C4-2B (cell line): ENCODE measurements around the gene FARP2.

Experiments used
- H3K27ac ChIP-seq: fragments of 450-650 bp; 2 replicates; pipeline ENCODE4 v1.5.1; 2017
- CTCF ChIP-seq: fragments of 450-650 bp; conservative IDR thresholded peaks from 2 replicates; pipeline ENCODE4 v1.5.1; 2017; ENCODE audit warnings: mild to moderate bottlenecking
- ZFX ChIP-seq: fragments of 450-650 bp; IDR thresholded peaks from 2 replicates; pipeline ENCODE4 v1.6.1; 2017

FARP2 gene

GRCh38 chr2:241496904-241497877 is 141.1 kb downstream of the FARP2 start:
- H3K27ac ChIP-seq: no peak overlapping the region
- TF ChIP-seq ZFX (no peak), CTCF (no peak)

- H3K27ac ChIP-seq: no peak overlapping the region
- TF ChIP-seq CTCF: no peak
- no peak for TF ChIP-seq ZFX
Observed at GRCh38 chr2:241498115-241499070, 142.3 kb downstream of the FARP2 start.

GRCh38 chr2:241499146-241499965 is 143.3 kb downstream of the FARP2 start:
- no peak overlapping the region for H3K27ac ChIP-seq
- no peak for TF ChIP-seq CTCF

- H3K27ac ChIP-seq: no peak overlapping the region
- TF ChIP-seq ZFX (no peak), CTCF (no peak)
Observed at GRCh38 chr2:241500016-241500415, 143.9 kb downstream of the FARP2 start.

- H3K27ac ChIP-seq: no peak overlapping the region
- TF ChIP-seq CTCF (no peak), ZFX (no peak)
Observed at GRCh38 chr2:241500431-241500975, 144.4 kb downstream of the FARP2 start.

GRCh38 chr2:241501099-241501541 is 145.0 kb downstream of the FARP2 start:
- H3K27ac ChIP-seq: no peak overlapping the region
- TF ChIP-seq ZFX (no peak), CTCF (no peak)
